ENCODE measurements around the gene UMODL1. TPM values are rescaled to one million over a fixed set of nuclear protein-coding genes. Genes with fewer than 3 reads are reported as not detected.

UMODL1 gene
- total RNA-seq, 1 donor from 2014 or later = not detected

GRCh38 chr21:42098957-42099505 lies 27.9 kb downstream of the UMODL1 start:
- Mint-ChIP-seq H3K27me3 (peaks cover 23% of the 10 kb centered on the region), H3K9me3 (no peaks in the 10 kb centered on the region), H3K36me3 (ENCODE audit: low read depth) (no peaks in the 10 kb centered on the region), H3K27ac (no peak overlapping the region), H3K4me1 (no peaks in the 10 kb centered on the region), H3K4me3 (no peak overlapping the region)
- intact Hi-C loops (cut with micrococcal nuclease) = no loop called here
- DNase-seq = no peak

- Mint-ChIP-seq H3K36me3 (ENCODE audit: low read depth) (no peaks in the 10 kb centered on the region), H3K4me1 (no peaks in the 10 kb centered on the region), H3K27ac (no peak overlapping the region), H3K4me3 (no peak overlapping the region), H3K9me3 (no peaks in the 10 kb centered on the region), H3K27me3 (peaks cover 23% of the 10 kb centered on the region)
- intact Hi-C loops (cut with micrococcal nuclease) = no loop called here
- no peak for DNase-seq
These were observed 30.1 kb downstream of the UMODL1 start for GRCh38 chr21:42101246-42101645.

- Mint-ChIP-seq H3K4me1 (no peaks in the 10 kb centered on the region), H3K27ac (no peak overlapping the region), H3K36me3 (ENCODE audit: low read depth) (no peaks in the 10 kb centered on the region), H3K9me3 (no peaks in the 10 kb centered on the region), H3K27me3 (peaks cover 19% of the 10 kb centered on the region), H3K4me3 (no peak overlapping the region)
- no peak for DNase-seq
- intact Hi-C loops (cut with micrococcal nuclease) = no loop called here
These were observed 31.0 kb downstream of the UMODL1 start for GRCh38 chr21:42102076-42102475.

GRCh38 chr21:42102526-42102925 lies 31.4 kb downstream of the UMODL1 start:
- H3K9me3 Mint-ChIP-seq = no peaks in the 10 kb centered on the region
- H3K36me3 Mint-ChIP-seq (ENCODE audit: low read depth) = no peaks in the 10 kb centered on the region
- no peaks in the 10 kb centered on the region for H3K4me1 Mint-ChIP-seq
- intact Hi-C loops (cut with micrococcal nuclease) = no loop called here
- peaks cover 16% of the 10 kb centered on the region for H3K27me3 Mint-ChIP-seq
- H3K4me3 Mint-ChIP-seq = no peak overlapping the region
- DNase-seq = no peak
- H3K27ac Mint-ChIP-seq = no peak overlapping the region

DNA sequence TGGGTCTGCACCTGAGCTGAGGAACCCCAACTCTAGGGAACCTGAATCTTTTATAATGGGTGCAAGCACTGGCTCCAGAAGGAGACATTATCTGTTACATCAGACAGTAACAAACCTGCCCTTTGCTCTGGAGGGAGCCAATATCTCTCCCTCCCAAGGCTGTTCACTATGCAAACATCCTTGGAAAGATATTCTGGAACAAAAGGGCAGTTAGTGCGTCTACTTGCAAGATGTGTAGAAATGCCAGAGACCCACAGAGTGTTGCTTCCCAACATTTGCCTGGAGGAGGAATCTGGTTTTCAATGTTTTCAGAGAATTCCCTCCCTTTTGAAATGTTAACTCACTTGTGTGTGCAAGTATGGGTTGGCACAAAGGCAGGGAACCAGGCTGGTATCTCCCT lies 31.9 kb downstream of the UMODL1 start:
- H3K9me3 Mint-ChIP-seq = no peaks in the 10 kb centered on the region
- DNase-seq = no peak
- peaks cover 4% of the 10 kb centered on the region for H3K4me1 Mint-ChIP-seq
- no peak overlapping the region for H3K4me3 Mint-ChIP-seq
- H3K27ac Mint-ChIP-seq = no peak overlapping the region
- no peaks in the 10 kb centered on the region for H3K36me3 Mint-ChIP-seq (ENCODE audit: low read depth)
- intact Hi-C loops (cut with micrococcal nuclease) = no loop called here
- peaks cover 16% of the 10 kb centered on the region for H3K27me3 Mint-ChIP-seq

DNA sequence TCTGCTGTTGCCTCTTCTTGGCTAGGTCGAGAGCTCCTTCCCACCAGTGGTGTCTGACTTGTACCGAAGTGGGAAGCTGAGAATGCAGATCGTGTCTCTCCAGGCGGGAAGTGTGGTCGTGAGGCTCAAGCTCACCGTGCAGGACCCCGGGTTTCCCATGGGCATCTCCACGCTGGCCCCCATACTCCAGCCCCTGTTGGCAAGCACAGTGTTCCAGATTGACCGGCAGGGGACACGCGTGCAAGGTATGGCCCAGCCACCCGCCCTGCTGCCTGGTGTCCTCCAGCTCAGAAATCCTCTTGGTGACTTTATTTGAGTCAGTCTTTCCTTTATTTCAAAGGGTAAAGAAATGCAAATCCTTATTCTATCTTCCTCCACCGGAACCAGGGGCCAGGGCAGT lies 32.7 kb downstream of the UMODL1 start:
- Mint-ChIP-seq H3K9me3 (no peaks in the 10 kb centered on the region), H3K27me3 (peaks cover 16% of the 10 kb centered on the region), H3K27ac (no peak overlapping the region), H3K4me3 (no peak overlapping the region), H3K36me3 (ENCODE audit: low read depth) (no peaks in the 10 kb centered on the region), H3K4me1 (peaks cover 5% of the 10 kb centered on the region)
- intact Hi-C loops (cut with micrococcal nuclease) = no loop called here
- DNase-seq = no peak

- Mint-ChIP-seq H3K36me3 (ENCODE audit: low read depth) (no peaks in the 10 kb centered on the region), H3K4me3 (no peak overlapping the region), H3K27me3 (peaks cover 16% of the 10 kb centered on the region), H3K4me1 (peaks cover 5% of the 10 kb centered on the region), H3K9me3 (no peaks in the 10 kb centered on the region), H3K27ac (no peak overlapping the region)
- intact Hi-C loops (cut with micrococcal nuclease) = loop anchor here (5.0 kb wide), 2 partner anchors 93 to 228 kb away; partner anchors contain the start of genes PRDM15 and ZBTB21
- no peak for DNase-seq
These were observed 34.6 kb downstream of the UMODL1 start for GRCh38 chr21:42105476-42106315.

DNA sequence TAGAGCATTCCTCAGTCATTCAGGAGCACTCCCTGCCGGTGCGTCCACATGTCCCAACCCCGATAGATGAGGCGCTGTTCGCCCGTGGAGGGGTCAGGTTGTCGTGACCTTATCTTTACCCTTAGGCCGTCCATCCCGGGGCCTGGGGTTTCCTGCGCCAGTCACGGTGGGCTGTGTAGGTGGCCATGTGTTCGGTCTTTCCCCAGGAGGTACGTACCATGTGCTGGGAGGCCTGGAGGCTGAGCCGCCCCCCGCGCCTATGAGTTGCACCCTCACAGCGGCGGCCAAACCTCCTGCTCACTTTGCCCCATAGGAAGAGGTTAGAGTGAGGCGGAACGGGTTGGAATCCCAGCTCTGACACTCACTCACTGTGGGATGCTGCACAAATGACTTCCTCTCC lies 35.3 kb downstream of the UMODL1 start:
- H3K4me3 Mint-ChIP-seq = no peak overlapping the region
- intact Hi-C loops (cut with micrococcal nuclease) = loop anchor here (5.0 kb wide), 2 partner anchors 94 to 229 kb away; partner anchors contain the start of genes PRDM15 and ZBTB21
- H3K27ac Mint-ChIP-seq = no peak overlapping the region
- peaks cover 14% of the 10 kb centered on the region for H3K27me3 Mint-ChIP-seq
- DNase-seq = no peak
- H3K9me3 Mint-ChIP-seq = no peaks in the 10 kb centered on the region
- H3K4me1 Mint-ChIP-seq = peaks cover 5% of the 10 kb centered on the region
- no peaks in the 10 kb centered on the region for H3K36me3 Mint-ChIP-seq (ENCODE audit: low read depth)

DNA sequence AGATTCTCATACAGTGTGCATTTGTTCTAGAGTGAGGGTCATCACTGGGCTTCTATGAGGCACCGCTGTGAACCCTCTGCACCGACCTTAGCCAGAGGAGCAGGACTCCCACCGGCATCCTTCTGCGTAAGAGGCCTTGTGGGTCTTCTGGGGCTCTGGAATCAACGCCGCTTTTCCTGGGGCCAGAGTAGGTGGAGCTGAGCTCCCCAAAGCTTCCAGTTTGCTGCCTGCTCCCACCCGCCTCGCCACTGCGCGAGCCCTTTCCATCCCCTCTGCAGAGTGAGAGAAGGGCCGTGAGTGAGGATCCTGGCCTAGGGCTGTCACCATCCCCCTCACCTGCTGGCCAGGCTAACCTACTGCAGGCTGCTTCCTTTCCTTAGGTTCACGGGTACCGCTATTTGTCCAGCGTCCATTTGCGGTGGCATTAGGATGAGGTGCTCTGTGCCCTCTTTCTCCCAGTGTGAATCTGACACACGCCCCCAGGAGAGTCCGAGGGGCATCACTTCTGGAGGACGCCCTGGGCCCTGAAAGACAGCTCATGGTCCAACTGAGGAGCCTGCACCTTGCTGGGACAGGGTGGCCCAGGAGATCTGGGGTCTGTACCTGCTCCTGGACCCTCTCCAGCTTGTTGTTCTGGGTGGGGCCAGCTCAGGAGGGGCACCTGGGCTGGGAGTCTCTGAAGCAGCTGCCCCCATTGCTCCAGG lies 36.2 kb downstream of the UMODL1 start:
- no peaks in the 10 kb centered on the region for H3K36me3 Mint-ChIP-seq (ENCODE audit: low read depth)
- H3K4me3 Mint-ChIP-seq = no peak overlapping the region
- H3K4me1 Mint-ChIP-seq = peaks cover 5% of the 10 kb centered on the region
- peaks cover 7% of the 10 kb centered on the region for H3K27me3 Mint-ChIP-seq
- H3K9me3 Mint-ChIP-seq = no peaks in the 10 kb centered on the region
- no peak overlapping the region for H3K27ac Mint-ChIP-seq
- intact Hi-C loops (cut with micrococcal nuclease) = loop anchor here (5.0 kb wide), 2 partner anchors 95 to 230 kb away; partner anchors contain the start of genes PRDM15 and ZBTB21
- no peak for DNase-seq

DNA sequence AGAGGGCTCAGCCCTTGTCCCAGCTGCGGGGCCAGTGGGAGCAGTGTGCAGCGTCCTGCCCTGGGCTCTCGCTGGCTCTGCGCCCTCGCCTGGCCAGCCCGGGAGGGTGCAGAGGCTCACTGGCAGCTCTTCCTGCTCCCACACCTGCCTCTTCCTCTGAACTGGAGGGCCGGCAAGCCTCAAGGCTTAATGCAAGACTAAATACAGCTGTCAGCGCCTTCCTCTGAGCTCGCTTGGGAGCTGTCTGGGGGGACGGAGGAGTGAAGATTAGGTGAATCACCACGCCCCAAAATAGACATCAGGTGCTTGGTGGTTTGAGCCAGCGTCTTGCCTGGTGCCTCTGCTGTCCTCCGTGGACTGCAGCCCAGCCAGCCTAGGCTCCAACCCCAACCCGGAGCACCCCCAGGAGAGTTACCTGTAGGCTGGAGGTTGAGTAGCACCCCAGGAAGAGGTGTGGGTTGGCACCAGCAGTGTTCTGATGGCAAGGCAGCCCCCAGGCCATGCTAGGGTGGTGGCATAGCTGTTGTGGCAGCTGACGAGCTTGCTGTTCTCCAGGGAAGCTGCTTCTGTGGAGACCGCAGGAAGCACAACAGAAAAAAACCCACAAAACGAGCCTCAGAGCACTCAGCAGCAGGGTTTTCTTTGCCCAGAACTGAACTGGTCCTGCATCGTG lies 36.9 kb downstream of the UMODL1 start:
- intact Hi-C loops (cut with micrococcal nuclease) = loop anchor here (2.0 to 5.0 kb wide), 3 partner anchors 96 to 291 kb away; partner anchors contain the start of genes PRDM15 and ZBTB21
- peaks cover 5% of the 10 kb centered on the region for H3K4me1 Mint-ChIP-seq
- peak overlapping the region; percentile 46 for H3K4me3 Mint-ChIP-seq
- H3K27me3 Mint-ChIP-seq = peaks cover 9% of the 10 kb centered on the region
- no peaks in the 10 kb centered on the region for H3K9me3 Mint-ChIP-seq
- no peaks in the 10 kb centered on the region for H3K36me3 Mint-ChIP-seq (ENCODE audit: low read depth)
- H3K27ac Mint-ChIP-seq = no peak overlapping the region
- DNase-seq = peak; percentile 91

GRCh38 chr21:42108554-42109340 lies 37.6 kb downstream of the UMODL1 start:
- H3K4me3 Mint-ChIP-seq = no peak overlapping the region
- peaks cover 8% of the 10 kb centered on the region for H3K27me3 Mint-ChIP-seq
- H3K9me3 Mint-ChIP-seq = no peaks in the 10 kb centered on the region
- intact Hi-C loops (cut with micrococcal nuclease) = loop anchor here (2.0 to 5.0 kb wide), 3 partner anchors 96 to 292 kb away; partner anchors contain the start of genes PRDM15 and ZBTB21
- H3K4me1 Mint-ChIP-seq = peaks cover 5% of the 10 kb centered on the region
- DNase-seq = no peak
- no peak overlapping the region for H3K27ac Mint-ChIP-seq
- H3K36me3 Mint-ChIP-seq (ENCODE audit: low read depth) = no peaks in the 10 kb centered on the region

- intact Hi-C loops (cut with micrococcal nuclease) = loop anchor here (2.0 to 5.0 kb wide), 3 partner anchors 97 to 293 kb away; partner anchors contain the start of genes PRDM15 and ZBTB21
- Mint-ChIP-seq H3K36me3 (ENCODE audit: low read depth) (no peaks in the 10 kb centered on the region), H3K27me3 (peaks cover 10% of the 10 kb centered on the region), H3K4me1 (peaks cover 5% of the 10 kb centered on the region), H3K4me3 (no peak overlapping the region), H3K27ac (no peak overlapping the region), H3K9me3 (no peaks in the 10 kb centered on the region)
- no peak for DNase-seq
These were observed 38.4 kb downstream of the UMODL1 start for GRCh38 chr21:42109473-42109872.
